ENCODE data around the gene MRPL41.
"Not testable (repeated sequence)": the region's sequence is repeated elsewhere in the genome, so short reads cannot be mapped to it uniquely, and the experiment has no call there.

GRCh38 chr9:137532891-137533468 is 18.7 kb upstream of the MRPL41 start:
- not testable (repeated sequence) for TF ChIP-seq POLR2A (IDR thresholded peaks at IDR 0.05; ENCODE audit: low read depth, low read length); POLR2AphosphoS5 (IDR thresholded peaks at IDR 0.05; ENCODE audit: low read depth, low read length); TAF1 (IDR thresholded peaks at IDR 0.05; ENCODE audit: borderline replicate concordance, low read depth, low read length)

Data from GM12892 (cell line).